ENCODE results near the gene SLF2. TPM values are rescaled to one million over a fixed set of nuclear protein-coding genes. Genes with fewer than 3 reads are reported as not detected.

The SLF2 gene, protein sequence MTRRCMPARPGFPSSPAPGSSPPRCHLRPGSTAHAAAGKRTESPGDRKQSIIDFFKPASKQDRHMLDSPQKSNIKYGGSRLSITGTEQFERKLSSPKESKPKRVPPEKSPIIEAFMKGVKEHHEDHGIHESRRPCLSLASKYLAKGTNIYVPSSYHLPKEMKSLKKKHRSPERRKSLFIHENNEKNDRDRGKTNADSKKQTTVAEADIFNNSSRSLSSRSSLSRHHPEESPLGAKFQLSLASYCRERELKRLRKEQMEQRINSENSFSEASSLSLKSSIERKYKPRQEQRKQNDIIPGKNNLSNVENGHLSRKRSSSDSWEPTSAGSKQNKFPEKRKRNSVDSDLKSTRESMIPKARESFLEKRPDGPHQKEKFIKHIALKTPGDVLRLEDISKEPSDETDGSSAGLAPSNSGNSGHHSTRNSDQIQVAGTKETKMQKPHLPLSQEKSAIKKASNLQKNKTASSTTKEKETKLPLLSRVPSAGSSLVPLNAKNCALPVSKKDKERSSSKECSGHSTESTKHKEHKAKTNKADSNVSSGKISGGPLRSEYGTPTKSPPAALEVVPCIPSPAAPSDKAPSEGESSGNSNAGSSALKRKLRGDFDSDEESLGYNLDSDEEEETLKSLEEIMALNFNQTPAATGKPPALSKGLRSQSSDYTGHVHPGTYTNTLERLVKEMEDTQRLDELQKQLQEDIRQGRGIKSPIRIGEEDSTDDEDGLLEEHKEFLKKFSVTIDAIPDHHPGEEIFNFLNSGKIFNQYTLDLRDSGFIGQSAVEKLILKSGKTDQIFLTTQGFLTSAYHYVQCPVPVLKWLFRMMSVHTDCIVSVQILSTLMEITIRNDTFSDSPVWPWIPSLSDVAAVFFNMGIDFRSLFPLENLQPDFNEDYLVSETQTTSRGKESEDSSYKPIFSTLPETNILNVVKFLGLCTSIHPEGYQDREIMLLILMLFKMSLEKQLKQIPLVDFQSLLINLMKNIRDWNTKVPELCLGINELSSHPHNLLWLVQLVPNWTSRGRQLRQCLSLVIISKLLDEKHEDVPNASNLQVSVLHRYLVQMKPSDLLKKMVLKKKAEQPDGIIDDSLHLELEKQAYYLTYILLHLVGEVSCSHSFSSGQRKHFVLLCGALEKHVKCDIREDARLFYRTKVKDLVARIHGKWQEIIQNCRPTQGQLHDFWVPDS
- total RNA-seq, result 10 to 100 TPM; 29.3 to 30.3 TPM

DNA sequence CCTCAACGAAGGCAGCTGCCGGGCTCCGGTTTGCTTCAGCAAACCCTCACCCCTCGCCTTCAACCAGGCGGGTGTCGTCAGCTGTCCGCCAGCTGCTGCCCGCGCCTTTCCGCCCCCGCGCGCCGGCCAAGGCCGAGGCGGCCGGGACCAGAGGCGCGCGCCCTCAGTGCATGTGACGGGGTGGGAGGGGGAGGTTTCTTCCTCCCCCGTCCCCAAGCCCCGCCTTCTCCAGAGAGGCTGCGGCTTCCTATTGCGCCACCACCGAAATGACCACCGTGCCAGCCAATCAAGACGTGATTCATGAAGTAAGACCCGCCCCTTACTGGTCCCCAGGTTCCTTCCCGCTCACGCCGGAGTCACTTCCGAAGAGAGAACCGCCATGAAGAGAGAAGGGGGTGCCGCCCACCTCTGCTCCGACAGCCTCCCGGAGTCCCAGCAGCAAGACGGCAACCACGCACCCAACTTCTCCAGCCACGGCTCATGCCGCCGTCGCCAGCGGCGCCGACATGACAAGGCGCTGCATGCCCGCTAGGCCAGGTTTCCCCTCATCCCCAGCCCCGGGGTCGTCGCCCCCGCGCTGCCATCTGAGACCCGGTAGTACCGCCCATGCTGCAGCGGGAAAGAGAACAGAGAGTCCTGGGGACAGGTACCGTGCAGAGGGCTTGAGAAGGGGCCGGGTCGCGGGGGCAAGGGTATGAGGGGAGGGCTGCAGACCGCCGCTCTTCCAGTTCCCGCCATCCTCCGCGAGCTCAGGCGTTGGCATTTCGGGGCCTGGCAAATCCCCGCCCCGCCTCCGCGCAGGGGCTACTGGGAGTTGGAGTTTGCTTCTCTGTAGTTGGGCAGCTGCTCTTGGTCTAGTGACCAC, at the start of gene SLF2:
Gene SLF2 (plus strand): TSS at position 359 of the 865 bp plus-strand sequence. CDS start 148 bp downstream, at position 507.
- intact Hi-C loops (cut with micrococcal nuclease), result loop anchor here (1.0 to 2.0 kb wide), 8 partner anchors 31 to 626 kb away; partner anchors contain the start of genes BLOC1S2, HIF1AN, MRPL43 and PDZD7
- H3K27ac Mint-ChIP-seq, result peak within 1 kb of the TSS; percentile 99
- CTCF ChIA-PET, result interaction anchor here (1.3 to 3.3 kb wide), 4 partner anchors 30 to 350 kb away, joined by 3 to 11 read pairs (median 4); no protein-coding TSS in a partner anchor
- DNase-seq, result peak; percentile 98
- H3K36me3 Mint-ChIP-seq (ENCODE audit: low read depth), result peaks cover 20% of the 10 kb centered on the region
- no peaks in the 10 kb centered on the region for H3K27me3 Mint-ChIP-seq (ENCODE audit: low read depth)
- no peaks in the 10 kb centered on the region for H3K9me3 Mint-ChIP-seq
- H3K4me1 Mint-ChIP-seq (ENCODE audit: low read depth), result peaks cover 42% of the 10 kb centered on the region
- H3K4me3 Mint-ChIP-seq, result peak within 1 kb of the TSS; percentile 98

DNA sequence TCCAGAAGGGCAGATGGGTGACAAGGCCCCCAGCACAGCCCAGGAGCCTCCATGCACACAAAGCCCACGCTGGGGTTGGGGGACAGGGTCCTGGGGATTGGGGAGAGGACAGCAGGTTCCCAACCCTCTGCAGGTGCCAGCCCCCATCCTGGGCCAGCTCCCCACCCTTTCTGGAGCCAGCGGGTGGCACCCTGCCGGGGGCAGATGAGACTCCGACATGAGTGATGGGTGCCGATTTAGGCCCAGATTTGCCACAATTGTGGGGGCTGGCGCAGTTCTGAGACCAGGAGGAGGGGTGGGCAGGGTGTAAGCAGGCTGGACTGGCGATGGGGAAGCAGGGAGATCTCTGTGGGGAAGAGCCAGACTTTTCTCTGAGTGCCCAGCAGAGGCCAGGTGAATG, 49.3 kb upstream of the SLF2 start:
- Mint-ChIP-seq H3K36me3 (ENCODE audit: low read depth) (no peaks in the 10 kb centered on the region), H3K27ac (no peak overlapping the region), H3K27me3 (ENCODE audit: low read depth) (peaks cover 37% of the 10 kb centered on the region), H3K4me3 (no peak overlapping the region), H3K9me3 (no peaks in the 10 kb centered on the region), H3K4me1 (ENCODE audit: low read depth) (peaks cover 3% of the 10 kb centered on the region)
- CTCF ChIA-PET, result no interaction called here
- no peak for DNase-seq
- intact Hi-C loops (cut with micrococcal nuclease), result no loop called here

DNA sequence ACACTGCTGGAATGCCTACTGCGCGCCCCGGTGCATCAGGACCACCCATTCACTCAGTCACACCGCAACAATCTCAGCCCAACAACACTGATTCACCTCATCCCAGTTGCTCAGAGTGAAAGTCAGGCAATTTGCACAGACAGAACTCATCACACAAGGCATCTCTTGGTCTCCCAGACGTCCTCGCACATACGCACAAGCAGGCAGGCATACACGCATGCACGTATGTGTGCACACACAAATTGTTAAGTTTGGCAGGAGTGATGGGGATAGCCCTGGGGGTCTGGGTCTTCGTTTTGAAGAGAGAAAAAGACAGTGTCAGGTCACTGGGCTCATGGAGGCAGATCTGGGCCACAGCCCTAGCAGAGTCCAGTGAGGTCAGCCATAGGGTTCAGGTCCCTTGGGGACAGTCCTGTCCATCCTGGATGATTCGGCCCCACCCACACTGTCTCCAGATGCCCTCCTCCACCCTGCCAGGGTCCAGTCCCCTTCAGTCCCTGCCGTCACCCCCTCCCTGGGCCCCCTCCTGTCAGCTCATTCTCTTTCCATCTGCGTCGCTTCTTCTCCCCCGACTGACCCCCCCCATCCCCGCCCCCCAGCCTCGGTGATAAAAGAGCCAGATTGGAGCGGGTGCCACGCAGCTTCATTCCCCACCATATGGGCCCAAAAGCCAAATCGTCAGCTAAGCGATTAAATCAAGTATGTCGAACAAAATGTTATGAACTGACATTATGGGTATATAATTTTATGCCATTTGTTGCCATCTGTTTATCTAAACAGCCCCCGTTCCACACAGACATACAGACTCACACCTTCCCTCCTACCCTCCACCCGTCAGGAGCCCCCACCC, 48.5 kb upstream of the SLF2 start:
- H3K4me1 Mint-ChIP-seq (ENCODE audit: low read depth), result peaks cover 3% of the 10 kb centered on the region
- no peak overlapping the region for H3K27ac Mint-ChIP-seq
- CTCF ChIA-PET, result no interaction called here
- no peak overlapping the region for H3K4me3 Mint-ChIP-seq
- H3K27me3 Mint-ChIP-seq (ENCODE audit: low read depth), result peaks cover 31% of the 10 kb centered on the region
- no peak for DNase-seq
- no peaks in the 10 kb centered on the region for H3K36me3 Mint-ChIP-seq (ENCODE audit: low read depth)
- intact Hi-C loops (cut with micrococcal nuclease), result no loop called here
- no peaks in the 10 kb centered on the region for H3K9me3 Mint-ChIP-seq

DNA sequence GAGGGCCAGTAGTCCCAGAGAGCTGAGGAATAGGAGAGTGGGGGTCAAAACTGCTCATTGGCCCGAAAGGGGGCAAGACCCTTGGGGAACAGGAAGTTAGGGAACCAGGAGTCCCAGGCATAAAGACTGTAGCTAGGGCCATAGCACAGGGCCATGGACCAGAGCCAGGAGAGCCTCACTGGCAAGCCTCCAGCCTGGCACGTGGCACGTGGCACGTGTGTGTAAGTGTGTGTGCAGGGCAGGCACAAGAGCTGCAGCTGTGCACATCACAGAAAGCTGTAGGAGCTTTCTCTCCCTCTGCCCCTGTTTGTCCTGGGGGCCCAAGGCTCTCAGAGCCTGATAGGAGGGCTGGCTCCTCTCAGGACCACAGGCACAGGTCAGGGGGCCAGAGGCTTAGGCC, 47.8 kb upstream of the SLF2 start:
- no peak overlapping the region for H3K27ac Mint-ChIP-seq
- DNase-seq, result no peak
- CTCF ChIA-PET, result interaction anchor here (1.1 kb wide), 1 partner anchor 261 kb away, joined by 3 read pairs; no protein-coding TSS in a partner anchor
- peaks cover 28% of the 10 kb centered on the region for H3K27me3 Mint-ChIP-seq (ENCODE audit: low read depth)
- H3K9me3 Mint-ChIP-seq, result no peaks in the 10 kb centered on the region
- no peaks in the 10 kb centered on the region for H3K36me3 Mint-ChIP-seq (ENCODE audit: low read depth)
- intact Hi-C loops (cut with micrococcal nuclease), result no loop called here
- no peak overlapping the region for H3K4me3 Mint-ChIP-seq
- H3K4me1 Mint-ChIP-seq (ENCODE audit: low read depth), result peaks cover 3% of the 10 kb centered on the region

DNA sequence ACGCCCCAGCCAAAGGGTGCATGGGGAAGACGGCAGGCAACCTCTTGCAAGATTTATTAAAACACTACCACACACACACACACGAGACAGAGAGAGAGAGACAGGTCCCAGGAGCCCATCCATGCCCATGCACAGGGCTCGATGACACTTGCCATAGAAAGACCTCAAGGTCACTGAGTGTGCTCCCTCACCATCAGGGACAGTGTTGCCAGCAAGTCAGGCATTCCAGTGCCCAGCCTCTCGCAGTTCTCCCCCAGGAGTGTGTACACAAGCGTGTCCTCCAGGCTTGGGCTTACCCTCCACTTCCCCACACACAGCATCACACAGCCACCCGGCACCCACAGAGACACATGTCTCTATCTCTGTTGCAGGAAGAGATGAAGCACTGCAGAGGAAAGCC, 46.8 kb upstream of the SLF2 start:
- no peaks in the 10 kb centered on the region for H3K9me3 Mint-ChIP-seq
- peaks cover 25% of the 10 kb centered on the region for H3K27me3 Mint-ChIP-seq (ENCODE audit: low read depth)
- H3K4me1 Mint-ChIP-seq (ENCODE audit: low read depth), result peaks cover 3% of the 10 kb centered on the region
- H3K27ac Mint-ChIP-seq, result no peak overlapping the region
- intact Hi-C loops (cut with micrococcal nuclease), result no loop called here
- CTCF ChIA-PET, result interaction anchor here (1.1 kb wide), 1 partner anchor 262 kb away, joined by 3 read pairs; no protein-coding TSS in a partner anchor
- no peak for DNase-seq
- no peak overlapping the region for H3K4me3 Mint-ChIP-seq
- no peaks in the 10 kb centered on the region for H3K36me3 Mint-ChIP-seq (ENCODE audit: low read depth)

DNA sequence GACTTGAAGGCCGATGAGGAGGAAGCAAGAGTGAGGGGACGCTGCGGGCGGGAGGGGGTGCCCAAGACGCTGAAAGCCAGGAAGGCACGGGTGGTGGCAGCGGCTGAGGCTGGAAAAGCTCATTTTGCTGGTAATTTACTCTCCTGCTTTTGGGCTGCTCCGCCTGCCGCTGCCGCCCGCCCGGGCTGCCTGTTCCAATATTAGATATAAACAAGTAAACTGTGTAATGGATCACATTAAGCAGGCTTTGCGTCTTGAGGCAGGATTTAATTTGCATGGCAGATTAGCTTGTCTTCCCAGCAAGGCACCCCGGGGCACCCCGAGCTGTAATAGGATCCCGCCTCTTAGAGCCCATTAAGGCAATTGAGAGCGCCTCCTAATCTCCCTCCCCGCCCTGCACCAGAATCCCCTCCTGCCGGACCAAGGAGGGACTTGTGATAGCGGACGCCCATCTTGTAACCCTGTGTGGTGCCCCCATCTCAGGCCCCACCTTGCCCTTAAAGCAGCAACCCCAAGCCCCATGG, 46.1 kb upstream of the SLF2 start:
- CTCF ChIA-PET, result interaction anchor here (1.0 kb wide), 1 partner anchor 28 kb away, joined by 3 read pairs; no protein-coding TSS in a partner anchor
- H3K27ac Mint-ChIP-seq, result no peak overlapping the region
- H3K4me3 Mint-ChIP-seq, result no peak overlapping the region
- no peaks in the 10 kb centered on the region for H3K36me3 Mint-ChIP-seq (ENCODE audit: low read depth)
- intact Hi-C loops (cut with micrococcal nuclease), result no loop called here
- no peak for DNase-seq
- H3K9me3 Mint-ChIP-seq, result no peaks in the 10 kb centered on the region
- peaks cover 24% of the 10 kb centered on the region for H3K27me3 Mint-ChIP-seq (ENCODE audit: low read depth)
- H3K4me1 Mint-ChIP-seq (ENCODE audit: low read depth), result peaks cover 3% of the 10 kb centered on the region

DNA sequence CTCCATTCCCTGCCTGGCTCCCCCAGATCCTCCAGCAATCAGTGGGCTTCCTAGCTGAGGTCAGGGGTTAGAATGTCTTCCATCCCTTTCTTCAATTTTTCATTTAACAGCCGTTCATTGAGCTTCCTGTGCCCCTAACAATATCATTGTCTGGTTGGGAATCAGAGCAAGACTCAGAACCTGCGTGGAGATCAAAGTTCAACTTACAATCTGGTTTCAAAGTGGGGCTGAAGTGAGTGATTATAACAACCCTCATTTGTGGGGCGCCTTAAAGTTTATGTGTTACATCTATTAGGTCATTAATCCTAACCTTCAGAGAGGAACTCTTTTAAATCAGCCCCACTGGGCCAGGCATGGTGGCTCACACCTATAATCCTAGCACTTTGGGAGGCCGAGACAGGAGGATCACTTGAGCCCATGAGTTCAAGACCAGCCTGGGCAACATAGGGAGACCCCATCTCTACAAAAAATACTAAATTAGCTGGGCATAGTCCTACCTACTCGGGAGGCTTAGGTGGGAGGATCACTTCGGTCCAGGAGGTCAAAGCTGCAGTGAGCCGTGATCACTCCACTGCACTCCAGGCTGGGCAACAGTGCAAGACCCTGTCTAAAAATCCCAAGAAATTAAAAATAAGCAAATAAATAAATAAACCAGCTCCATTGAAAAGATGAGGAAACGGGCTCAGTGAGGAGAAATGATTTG, 45.4 kb upstream of the SLF2 start:
- intact Hi-C loops (cut with micrococcal nuclease), result no loop called here

DNA sequence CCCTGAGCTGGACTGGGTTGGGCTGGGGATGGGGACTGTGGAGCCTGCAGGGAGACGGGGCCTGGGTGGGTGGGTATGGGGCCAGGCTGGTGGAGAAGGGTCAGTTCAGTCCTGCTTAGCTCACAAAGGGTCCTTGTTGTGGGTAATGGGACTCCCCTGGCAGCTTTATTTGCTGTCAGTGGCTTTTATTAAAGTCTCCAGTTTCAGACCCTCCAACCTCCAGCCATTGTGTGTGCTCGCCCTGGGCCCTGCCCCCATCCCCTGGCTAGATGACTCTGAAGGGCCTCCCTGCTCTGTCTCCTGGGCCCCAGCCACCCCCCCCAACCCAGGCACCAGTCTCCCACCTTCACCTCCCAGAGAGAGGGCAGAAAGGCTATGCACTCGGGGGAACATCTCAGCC, 44.4 kb upstream of the SLF2 start:
- no peak for DNase-seq
- CTCF ChIA-PET, result interaction anchor here (1.1 kb wide), 1 partner anchor 34 kb away, joined by 3 read pairs; no protein-coding TSS in a partner anchor
- Mint-ChIP-seq H3K4me3 (no peak overlapping the region), H3K36me3 (ENCODE audit: low read depth) (no peaks in the 10 kb centered on the region), H3K4me1 (ENCODE audit: low read depth) (peaks cover 3% of the 10 kb centered on the region), H3K27me3 (ENCODE audit: low read depth) (peaks cover 17% of the 10 kb centered on the region), H3K27ac (no peak overlapping the region), H3K9me3 (no peaks in the 10 kb centered on the region)
- intact Hi-C loops (cut with micrococcal nuclease), result no loop called here

More for the DNA sequence above, 45.4 kb upstream of the SLF2 start:
- H3K4me3 Mint-ChIP-seq, result no peak overlapping the region
- H3K36me3 Mint-ChIP-seq (ENCODE audit: low read depth), result no peaks in the 10 kb centered on the region
- H3K9me3 Mint-ChIP-seq, result no peaks in the 10 kb centered on the region
- DNase-seq, result no peak
- H3K4me1 Mint-ChIP-seq (ENCODE audit: low read depth), result peaks cover 3% of the 10 kb centered on the region
- H3K27ac Mint-ChIP-seq, result no peak overlapping the region
- H3K27me3 Mint-ChIP-seq (ENCODE audit: low read depth), result peaks cover 20% of the 10 kb centered on the region
- CTCF ChIA-PET, result interaction anchor here (1.0 to 1.1 kb wide), 2 partner anchors 28 to 33 kb away, joined by 3 read pairs; no protein-coding TSS in a partner anchor

DNA sequence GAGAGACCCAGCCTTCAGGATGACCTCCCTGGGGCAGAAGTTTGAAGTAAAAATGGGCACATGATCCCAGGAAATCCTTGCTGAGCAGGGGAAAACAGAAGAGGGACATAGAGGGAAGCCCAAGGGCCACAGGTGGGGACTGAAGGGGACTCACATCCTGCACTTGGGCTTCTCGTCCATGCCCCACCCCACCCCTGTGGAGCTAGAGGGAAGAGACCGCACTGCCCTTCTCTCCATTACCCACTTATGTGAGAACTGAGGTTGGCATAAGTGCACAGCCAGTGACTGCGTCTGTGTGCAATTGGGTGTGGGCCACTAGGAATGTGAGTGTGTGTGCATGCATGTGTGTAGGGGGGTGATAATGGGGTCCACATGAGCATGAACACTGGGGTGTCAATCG, 43.4 kb upstream of the SLF2 start:
- CTCF ChIA-PET, result interaction anchor here (1.2 kb wide), 1 partner anchor 19 kb away, joined by 3 read pairs; no protein-coding TSS in a partner anchor

More for the DNA sequence above, 43.4 kb upstream of the SLF2 start:
- no peaks in the 10 kb centered on the region for H3K36me3 Mint-ChIP-seq (ENCODE audit: low read depth)
- no peak overlapping the region for H3K27ac Mint-ChIP-seq
- no peak for DNase-seq
- H3K4me1 Mint-ChIP-seq (ENCODE audit: low read depth), result peaks cover 3% of the 10 kb centered on the region
- peaks cover 18% of the 10 kb centered on the region for H3K27me3 Mint-ChIP-seq (ENCODE audit: low read depth)
- intact Hi-C loops (cut with micrococcal nuclease), result no loop called here
- H3K9me3 Mint-ChIP-seq, result no peaks in the 10 kb centered on the region
- no peak overlapping the region for H3K4me3 Mint-ChIP-seq
